ENCODE data around the gene CCL18. TPM values are rescaled to one million over a fixed set of nuclear protein-coding genes. Genes with fewer than 3 reads are reported as not detected.

CCL18 gene
- total and polyA plus RNA-seq, 10 of the 15 experiments (the other 5 are each of a cell fraction or from before 2014, with no cell fraction given), result 0.26 TPM; not detected in 9

DNA sequence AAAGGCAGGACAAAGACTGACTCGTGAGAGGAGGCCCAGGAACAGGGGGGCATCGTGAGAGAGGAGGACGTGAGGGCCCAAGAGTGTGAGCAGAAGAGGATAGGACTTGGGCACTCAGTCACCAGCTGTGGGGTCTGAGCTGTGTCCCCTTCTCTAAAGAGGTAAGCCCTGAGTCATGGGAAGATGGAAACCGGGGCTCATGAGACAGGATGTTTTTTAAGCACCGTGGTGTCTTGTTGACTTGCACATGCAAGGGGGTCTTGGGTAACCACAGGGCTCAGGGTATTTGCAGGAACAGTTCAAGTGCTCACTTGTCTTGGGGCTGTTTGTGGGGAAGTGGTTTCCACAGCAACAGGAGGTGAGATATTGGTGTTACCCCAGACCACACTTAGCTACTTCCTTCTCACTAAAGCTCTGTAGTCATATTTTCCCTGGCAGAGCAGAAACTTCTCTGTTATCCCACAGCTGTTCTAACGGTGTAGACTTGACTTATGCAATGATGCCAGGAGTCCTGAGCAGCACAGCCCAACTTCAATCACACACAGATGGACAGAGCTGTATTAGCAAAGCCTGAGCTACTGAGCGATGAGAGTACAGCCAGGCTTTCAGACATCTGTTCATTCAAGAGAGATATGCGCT lies 18.5 kb downstream of the CCL18 start (continued):
- TF ChIP-seq, protein P1, sequence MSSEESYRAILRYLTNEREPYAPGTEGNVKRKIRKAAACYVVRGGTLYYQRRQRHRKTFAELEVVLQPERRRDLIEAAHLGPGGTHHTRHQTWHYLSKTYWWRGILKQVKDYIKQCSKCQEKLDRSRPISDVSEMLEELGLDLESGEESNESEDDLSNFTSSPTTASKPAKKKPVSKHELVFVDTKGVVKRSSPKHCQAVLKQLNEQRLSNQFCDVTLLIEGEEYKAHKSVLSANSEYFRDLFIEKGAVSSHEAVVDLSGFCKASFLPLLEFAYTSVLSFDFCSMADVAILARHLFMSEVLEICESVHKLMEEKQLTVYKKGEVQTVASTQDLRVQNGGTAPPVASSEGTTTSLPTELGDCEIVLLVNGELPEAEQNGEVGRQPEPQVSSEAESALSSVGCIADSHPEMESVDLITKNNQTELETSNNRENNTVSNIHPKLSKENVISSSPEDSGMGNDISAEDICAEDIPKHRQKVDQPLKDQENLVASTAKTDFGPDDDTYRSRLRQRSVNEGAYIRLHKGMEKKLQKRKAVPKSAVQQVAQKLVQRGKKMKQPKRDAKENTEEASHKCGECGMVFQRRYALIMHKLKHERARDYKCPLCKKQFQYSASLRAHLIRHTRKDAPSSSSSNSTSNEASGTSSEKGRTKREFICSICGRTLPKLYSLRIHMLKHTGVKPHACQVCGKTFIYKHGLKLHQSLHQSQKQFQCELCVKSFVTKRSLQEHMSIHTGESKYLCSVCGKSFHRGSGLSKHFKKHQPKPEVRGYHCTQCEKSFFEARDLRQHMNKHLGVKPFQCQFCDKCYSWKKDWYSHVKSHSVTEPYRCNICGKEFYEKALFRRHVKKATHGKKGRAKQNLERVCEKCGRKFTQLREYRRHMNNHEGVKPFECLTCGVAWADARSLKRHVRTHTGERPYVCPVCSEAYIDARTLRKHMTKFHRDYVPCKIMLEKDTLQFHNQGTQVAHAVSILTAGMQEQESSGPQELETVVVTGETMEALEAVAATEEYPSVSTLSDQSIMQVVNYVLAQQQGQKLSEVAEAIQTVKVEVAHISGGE (CRISPR knock-in tag; IDR thresholded peaks at IDR 0.05), result peak; percentile 84
- TF ChIP-seq, protein P2, sequence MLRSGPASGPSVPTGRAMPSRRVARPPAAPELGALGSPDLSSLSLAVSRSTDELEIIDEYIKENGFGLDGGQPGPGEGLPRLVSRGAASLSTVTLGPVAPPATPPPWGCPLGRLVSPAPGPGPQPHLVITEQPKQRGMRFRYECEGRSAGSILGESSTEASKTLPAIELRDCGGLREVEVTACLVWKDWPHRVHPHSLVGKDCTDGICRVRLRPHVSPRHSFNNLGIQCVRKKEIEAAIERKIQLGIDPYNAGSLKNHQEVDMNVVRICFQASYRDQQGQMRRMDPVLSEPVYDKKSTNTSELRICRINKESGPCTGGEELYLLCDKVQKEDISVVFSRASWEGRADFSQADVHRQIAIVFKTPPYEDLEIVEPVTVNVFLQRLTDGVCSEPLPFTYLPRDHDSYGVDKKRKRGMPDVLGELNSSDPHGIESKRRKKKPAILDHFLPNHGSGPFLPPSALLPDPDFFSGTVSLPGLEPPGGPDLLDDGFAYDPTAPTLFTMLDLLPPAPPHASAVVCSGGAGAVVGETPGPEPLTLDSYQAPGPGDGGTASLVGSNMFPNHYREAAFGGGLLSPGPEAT (IDR thresholded peaks at IDR 0.05; ENCODE audit: low read depth), result peak; percentile 76
- TF ChIP-seq TAF1 (IDR thresholded peaks at IDR 0.05; ENCODE audit: borderline replicate concordance, low read depth, low read length) (peak; percentile 37; the same call in 1 of the 2 replicates), CREM (IDR thresholded peaks at IDR 0.05; ENCODE audit: low read depth) (peak; percentile 64), YY1 (IDR thresholded peaks at IDR 0.05; ENCODE audit: low read depth, low read length) (peak; percentile 55; the same call in 1 of the 2 replicates), EED (IDR thresholded peaks at IDR 0.05; ENCODE audit: low read depth) (peak; percentile 26; the same call in 1 of the 2 replicates), RUNX3 (IDR thresholded peaks at IDR 0.05; ENCODE audit: low read length) (peak; percentile 83), BCL11A (IDR thresholded peaks at IDR 0.05; ENCODE audit: low read depth, low read length) (0 out of 2 replicates have a peak, but pooled peaks have one; percentile 41), BHLHE40 (IDR thresholded peaks at IDR 0.05; ENCODE audit: borderline replicate concordance in 1 of 2, low read depth in 2 of 2, low read length in 1 of 2) (peak; percentile 69 to 84), FOXM1 (IDR thresholded peaks at IDR 0.05; ENCODE audit: low read depth, low read length) (0 out of 2 replicates have a peak, but pooled peaks have one; percentile 10), SP1 (IDR thresholded peaks at IDR 0.05; ENCODE audit: low read depth, low read length) (peak; percentile 43), SMARCA5 (IDR thresholded peaks at IDR 0.05) (peak; percentile 76; the same call in 1 of the 2 replicates), MEF2A (IDR thresholded peaks at IDR 0.05; ENCODE audit: insufficient read depth, low read depth, low read length) (0 out of 2 replicates have a peak, but pooled peaks have one; percentile 11), GATAD2B (conservative IDR thresholded peaks at IDR 0.05; ENCODE audit: low read depth) (peak; percentile 24; the same call in 1 of the 2 replicates), MEF2B (IDR thresholded peaks at IDR 0.05; ENCODE audit: partially characterized antibody, poor library complexity, severe bottlenecking) (peak; percentile 63), EP300 (IDR thresholded peaks at IDR 0.05; ENCODE audit: borderline replicate concordance in 1 of 2, control insufficient read depth in 1 of 2, low read depth in 2 of 2, low read length in 2 of 2) (peak; percentile 54 to 70; a peak in 3 of 4 replicates)
- TF ChIP-seq, protein P3, sequence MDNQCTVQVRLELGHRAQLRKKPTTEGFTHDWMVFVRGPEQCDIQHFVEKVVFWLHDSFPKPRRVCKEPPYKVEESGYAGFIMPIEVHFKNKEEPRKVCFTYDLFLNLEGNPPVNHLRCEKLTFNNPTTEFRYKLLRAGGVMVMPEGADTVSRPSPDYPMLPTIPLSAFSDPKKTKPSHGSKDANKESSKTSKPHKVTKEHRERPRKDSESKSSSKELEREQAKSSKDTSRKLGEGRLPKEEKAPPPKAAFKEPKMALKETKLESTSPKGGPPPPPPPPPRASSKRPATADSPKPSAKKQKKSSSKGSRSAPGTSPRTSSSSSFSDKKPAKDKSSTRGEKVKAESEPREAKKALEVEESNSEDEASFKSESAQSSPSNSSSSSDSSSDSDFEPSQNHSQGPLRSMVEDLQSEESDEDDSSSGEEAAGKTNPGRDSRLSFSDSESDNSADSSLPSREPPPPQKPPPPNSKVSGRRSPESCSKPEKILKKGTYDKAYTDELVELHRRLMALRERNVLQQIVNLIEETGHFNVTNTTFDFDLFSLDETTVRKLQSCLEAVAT (IDR thresholded peaks at IDR 0.05), result peak; percentile 66
- TF ChIP-seq, protein P4, sequence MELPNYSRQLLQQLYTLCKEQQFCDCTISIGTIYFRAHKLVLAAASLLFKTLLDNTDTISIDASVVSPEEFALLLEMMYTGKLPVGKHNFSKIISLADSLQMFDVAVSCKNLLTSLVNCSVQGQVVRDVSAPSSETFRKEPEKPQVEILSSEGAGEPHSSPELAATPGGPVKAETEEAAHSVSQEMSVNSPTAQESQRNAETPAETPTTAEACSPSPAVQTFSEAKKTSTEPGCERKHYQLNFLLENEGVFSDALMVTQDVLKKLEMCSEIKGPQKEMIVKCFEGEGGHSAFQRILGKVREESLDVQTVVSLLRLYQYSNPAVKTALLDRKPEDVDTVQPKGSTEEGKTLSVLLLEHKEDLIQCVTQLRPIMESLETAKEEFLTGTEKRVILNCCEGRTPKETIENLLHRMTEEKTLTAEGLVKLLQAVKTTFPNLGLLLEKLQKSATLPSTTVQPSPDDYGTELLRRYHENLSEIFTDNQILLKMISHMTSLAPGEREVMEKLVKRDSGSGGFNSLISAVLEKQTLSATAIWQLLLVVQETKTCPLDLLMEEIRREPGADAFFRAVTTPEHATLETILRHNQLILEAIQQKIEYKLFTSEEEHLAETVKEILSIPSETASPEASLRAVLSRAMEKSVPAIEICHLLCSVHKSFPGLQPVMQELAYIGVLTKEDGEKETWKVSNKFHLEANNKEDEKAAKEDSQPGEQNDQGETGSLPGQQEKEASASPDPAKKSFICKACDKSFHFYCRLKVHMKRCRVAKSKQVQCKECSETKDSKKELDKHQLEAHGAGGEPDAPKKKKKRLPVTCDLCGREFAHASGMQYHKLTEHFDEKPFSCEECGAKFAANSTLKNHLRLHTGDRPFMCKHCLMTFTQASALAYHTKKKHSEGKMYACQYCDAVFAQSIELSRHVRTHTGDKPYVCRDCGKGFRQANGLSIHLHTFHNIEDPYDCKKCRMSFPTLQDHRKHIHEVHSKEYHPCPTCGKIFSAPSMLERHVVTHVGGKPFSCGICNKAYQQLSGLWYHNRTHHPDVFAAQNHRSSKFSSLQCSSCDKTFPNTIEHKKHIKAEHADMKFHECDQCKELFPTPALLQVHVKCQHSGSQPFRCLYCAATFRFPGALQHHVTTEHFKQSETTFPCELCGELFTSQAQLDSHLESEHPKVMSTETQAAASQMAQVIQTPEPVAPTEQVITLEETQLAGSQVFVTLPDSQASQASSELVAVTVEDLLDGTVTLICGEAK (IDR thresholded peaks at IDR 0.05; ENCODE audit: borderline replicate concordance), result peak; percentile 82; the same call in 1 of the 2 replicates

Data from GM12878 (cell line).